Measurements from ENCODE around the gene STK17B. TPM values are rescaled to one million over a fixed set of nuclear protein-coding genes. Genes with fewer than 3 reads are reported as not detected.

The STK17B gene
- total RNA-seq, 1 experiment from 2014 or later = 16.9 TPM

DNA sequence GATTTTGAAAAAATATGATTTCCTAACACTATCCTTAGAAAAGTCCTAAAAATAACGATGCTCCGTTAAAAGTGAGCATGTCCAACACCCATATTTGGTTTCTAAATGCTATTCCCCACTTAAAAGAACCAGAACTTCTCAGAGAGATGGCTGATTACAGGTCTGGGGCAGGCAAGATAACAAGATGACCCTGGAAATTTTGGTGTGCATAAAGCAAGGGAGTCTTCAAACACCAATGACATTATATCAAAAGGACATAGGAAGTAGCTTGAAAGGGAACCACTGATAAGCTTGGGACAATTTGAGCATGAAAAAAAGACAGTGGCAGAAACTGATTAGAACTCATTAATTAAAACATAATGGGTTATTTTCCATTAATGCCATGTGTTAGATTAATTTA lies 17.9 kb downstream of the STK17B start:
- ATAC-seq (no peak), DNase-seq (ENCODE audit: low read depth, low spot score) (no peak)
- POLR2A ChIA-PET = interaction anchor here (0.6 kb wide), 1 partner anchor 11 kb away, joined by 4 read pairs; no protein-coding TSS in a partner anchor
- Histone ChIP-seq H3K4me1 (ENCODE audit: control insufficient read depth in 1 of 2, insufficient read depth in 2 of 2, low read length in 2 of 2) (no peaks in the 10 kb centered on the region), H2AFZ (ENCODE audit: low read depth, low read length, poor library complexity, severe bottlenecking) (no peak overlapping the region), H4K20me1 (ENCODE audit: insufficient read depth) (no peaks in the 10 kb centered on the region), H3K9ac (ENCODE audit: low read length) (no peak overlapping the region), H3K4me2 (ENCODE audit: low read length) (no peak overlapping the region), H3K9me3 (ENCODE audit: control insufficient read depth in 1 of 2, insufficient read depth in 1 of 2, low read depth in 1 of 2, low read length in 2 of 2) (no peaks in the 10 kb centered on the region), H3K36me3 (ENCODE audit: control insufficient read depth in 1 of 2, insufficient read depth in 2 of 2, low read length in 2 of 2) (0 out of 4 replicates have a peak, but pooled peaks cover 0 to 4% of the 10 kb centered on the region in 2 experiments), H3K4me3 (replicated peaks in 1 of 2; ENCODE audit: low read depth in 1 of 2, low read length in 2 of 2) (no peak overlapping the region), H3K9me2 (ENCODE audit: insufficient read depth) (no peaks in the 10 kb centered on the region), H3K79me2 (ENCODE audit: insufficient read depth, low read length) (no peaks in the 10 kb centered on the region), H3K27me3 (ENCODE audit: insufficient read depth, low read length) (no peaks in the 10 kb centered on the region), H3K27ac (ENCODE audit: low read depth, low read length) (no peak overlapping the region)
- CTCF ChIA-PET = no interaction called here
- no TSS peak for BruUV-seq (replicated peaks)
- intact Hi-C loops (cut with micrococcal nuclease) = no loop called here
- RAD21 ChIA-PET (ENCODE audit: low non-redundant PET in 1 of 2, low total read pairs in 2 of 2, uncharacterized antibody in 2 of 2, unreplicated experiment in 2 of 2) = no interaction called here
- TF ChIP-seq SIN3A (IDR thresholded peaks at IDR 0.05; ENCODE audit: low read depth) (no peak), YY1 (IDR thresholded peaks at IDR 0.05; ENCODE audit: extremely low read depth, insufficient replicate concordance, low read depth, low read length) (no peak), TCF7L2 (IDR thresholded peaks at IDR 0.05; ENCODE audit: borderline replicate concordance, extremely low read depth, insufficient read depth, insufficient read length) (no peak), SRF (IDR thresholded peaks at IDR 0.05; ENCODE audit: low read depth) (no peak), ZNF274 (IDR thresholded peaks at IDR 0.05; ENCODE audit: low read depth, low read length) (no peak), MAX (IDR thresholded peaks at IDR 0.05) (no peak), POLR2AphosphoS5 (IDR thresholded peaks at IDR 0.05; ENCODE audit: low read depth, low read length) (no peak), RAD21 (IDR thresholded peaks at IDR 0.05; ENCODE audit: low read depth) (no peak), EGR1 (IDR thresholded peaks at IDR 0.05; ENCODE audit: low read depth) (no peak), ZFX (IDR thresholded peaks at IDR 0.05) (no peak), REST (IDR thresholded peaks at IDR 0.05; ENCODE audit: low read depth) (no peak)
- TF ChIP-seq, protein P1, sequence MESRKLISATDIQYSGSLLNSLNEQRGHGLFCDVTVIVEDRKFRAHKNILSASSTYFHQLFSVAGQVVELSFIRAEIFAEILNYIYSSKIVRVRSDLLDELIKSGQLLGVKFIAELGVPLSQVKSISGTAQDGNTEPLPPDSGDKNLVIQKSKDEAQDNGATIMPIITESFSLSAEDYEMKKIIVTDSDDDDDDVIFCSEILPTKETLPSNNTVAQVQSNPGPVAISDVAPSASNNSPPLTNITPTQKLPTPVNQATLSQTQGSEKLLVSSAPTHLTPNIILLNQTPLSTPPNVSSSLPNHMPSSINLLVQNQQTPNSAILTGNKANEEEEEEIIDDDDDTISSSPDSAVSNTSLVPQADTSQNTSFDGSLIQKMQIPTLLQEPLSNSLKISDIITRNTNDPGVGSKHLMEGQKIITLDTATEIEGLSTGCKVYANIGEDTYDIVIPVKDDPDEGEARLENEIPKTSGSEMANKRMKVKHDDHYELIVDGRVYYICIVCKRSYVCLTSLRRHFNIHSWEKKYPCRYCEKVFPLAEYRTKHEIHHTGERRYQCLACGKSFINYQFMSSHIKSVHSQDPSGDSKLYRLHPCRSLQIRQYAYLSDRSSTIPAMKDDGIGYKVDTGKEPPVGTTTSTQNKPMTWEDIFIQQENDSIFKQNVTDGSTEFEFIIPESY (IDR thresholded peaks at IDR 0.05; ENCODE audit: extremely low read depth, insufficient replicate concordance, low read length) = no peak
- TF ChIP-seq, protein P2, sequence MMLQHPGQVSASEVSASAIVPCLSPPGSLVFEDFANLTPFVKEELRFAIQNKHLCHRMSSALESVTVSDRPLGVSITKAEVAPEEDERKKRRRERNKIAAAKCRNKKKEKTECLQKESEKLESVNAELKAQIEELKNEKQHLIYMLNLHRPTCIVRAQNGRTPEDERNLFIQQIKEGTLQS (IDR thresholded peaks at IDR 0.05) = no peak

Measured in HCT116 (cell line).